Colonic mucosa (tissue), 4 donors: ENCODE measurements around the gene ENTR1. TPM values are rescaled to one million over a fixed set of nuclear protein-coding genes. Genes with fewer than 3 reads are reported as not detected.
"Not testable (repeated sequence)": the region's sequence is repeated elsewhere in the genome, so short reads cannot be mapped to it uniquely, and the experiment has no call there.

Experiments
- DNase-seq: peaks from one replicate; pipeline ENCODE4 v3.0.0-alpha.2; 2020
- H3K27ac ChIP-seq: fragments of 200-600 bp; one replicate; pipeline ENCODE4 v1.8.0; 2021
- H3K27me3 ChIP-seq: fragments of 200-600 bp; one replicate; pipeline ENCODE4 v1.8.0; 2021
- H3K36me3 ChIP-seq: fragments of 200-600 bp; one replicate; pipeline ENCODE4 v1.8.0; 2021
- H3K4me1 ChIP-seq: fragments of 200-600 bp; one replicate; pipeline ENCODE4 v1.8.0; 2021; ENCODE audit warnings: mild to moderate bottlenecking
- H3K4me3 ChIP-seq: fragments of 200-600 bp; one replicate; pipeline ENCODE4 v1.8.0; 2021
- H3K9ac ChIP-seq, 2 donors: one replicate each; pipeline ENCODE4 v1.7.0; 2013; ENCODE audit warnings: control low read depth in 2 of 2, low read depth in 2 of 2, low read length in 2 of 2
- H3K9me3 ChIP-seq: fragments of 200-600 bp; one replicate; pipeline ENCODE4 v1.8.0; 2021
- CTCF ChIP-seq: fragments of 200-600 bp; IDR thresholded peaks from one replicate; pipeline ENCODE4 v1.8.0; 2022; ENCODE audit warnings: antibody characterized with exemption, mild to moderate bottlenecking
- intact Hi-C: fragments of 100-400 bp; cut with DNase I; formaldehyde crosslinking; loops from one replicate; pipeline ENCODE4 v1.14.1; 2022
- total RNA-seq, 2 donors: library from RNA; stranded (reverse); fragmentation: NEBNext Ultra II Directional in 1 of 2; extraction: Animal tissue kit (Norgen Biotek cat#: 25700) in 1 of 2; gene quantifications; one replicate each; pipeline ENCODE4 v1.2.1, GENCODE V29; 2021
- donor health status: healthy.
- donor health status: DM: no; HTN: no; CAD: no.
- donor health status: DM: no; HTN: no; CAD: no.

The ENTR1 gene
- total RNA-seq, 2 donors from 2014 or later: 24.5 to 48.4 TPM

GRCh38 chr9:136407911-136408310 lies 2.5 kb downstream of the ENTR1 start:
- peaks cover 2% of the 10 kb centered on the region for H3K36me3 ChIP-seq
- H3K4me1 ChIP-seq: peaks cover 16% of the 10 kb centered on the region
- intact Hi-C loops: loop anchor here (10.0 kb wide), 1 partner anchor 63 kb away; no protein-coding TSS in a partner anchor
- no peaks in the 10 kb centered on the region for H3K27me3 ChIP-seq
- H3K9ac ChIP-seq: no peak overlapping the region
- no peak for DNase-seq
- TF ChIP-seq CTCF: no peak
- no peak overlapping the region for H3K27ac ChIP-seq
- H3K9me3 ChIP-seq: no peaks in the 10 kb centered on the region
- H3K4me3 ChIP-seq: no peak overlapping the region

- DNase-seq, H3K9ac ChIP-seq: not testable (repeated sequence)
Measured at GRCh38 chr9:136407061-136407460, 3.4 kb downstream of the ENTR1 start.

GRCh38 chr9:136405904-136406303 lies 4.5 kb downstream of the ENTR1 start:
- not testable (repeated sequence) for H3K36me3 ChIP-seq, H3K4me3 ChIP-seq, H3K9ac ChIP-seq, DNase-seq, H3K27me3 ChIP-seq, H3K27ac ChIP-seq, H3K4me1 ChIP-seq, H3K9me3 ChIP-seq
- intact Hi-C loops: loop anchor here (10.0 kb wide), 1 partner anchor 61 kb away; no protein-coding TSS in a partner anchor

More at GRCh38 chr9:136407061-136407460, 3.4 kb downstream of the ENTR1 start:
- H3K27ac ChIP-seq, H3K9me3 ChIP-seq, H3K36me3 ChIP-seq, H3K27me3 ChIP-seq, H3K4me3 ChIP-seq: not testable (repeated sequence)
- intact Hi-C loops: loop anchor here (10.0 kb wide), 1 partner anchor 62 kb away; no protein-coding TSS in a partner anchor
- H3K4me1 ChIP-seq: peaks cover 16% of the 10 kb centered on the region

- no peak overlapping the region for H3K27ac ChIP-seq
- TF ChIP-seq CTCF: no peak
- intact Hi-C loops: loop anchor here (10.0 kb wide), 1 partner anchor 61 kb away; no protein-coding TSS in a partner anchor
Measured at GRCh38 chr9:136405481-136405880, 4.9 kb downstream of the ENTR1 start.

GRCh38 chr9:136404801-136405136 lies 5.6 kb downstream of the ENTR1 start:
- Histone ChIP-seq H3K4me1 (peaks cover 9% of the 10 kb centered on the region), H3K4me3 (no peak overlapping the region), H3K27ac (no peak overlapping the region), H3K36me3 (no peaks in the 10 kb centered on the region), H3K27me3 (no peaks in the 10 kb centered on the region), H3K9ac (no peak overlapping the region), H3K9me3 (no peaks in the 10 kb centered on the region)
- TF ChIP-seq CTCF: no peak
- no peak for DNase-seq
- intact Hi-C loops: loop anchor here (10.0 kb wide), 1 partner anchor 60 kb away; no protein-coding TSS in a partner anchor

More at GRCh38 chr9:136405481-136405880, 4.9 kb downstream of the ENTR1 start:
- Histone ChIP-seq H3K9me3 (no peaks in the 10 kb centered on the region), H3K27me3 (no peaks in the 10 kb centered on the region), H3K36me3 (no peaks in the 10 kb centered on the region), H3K4me1 (peaks cover 7% of the 10 kb centered on the region), H3K9ac (no peak overlapping the region), H3K4me3 (no peak overlapping the region)
- DNase-seq: no peak

- intact Hi-C loops: loop anchor here (10.0 kb wide), 1 partner anchor 59 kb away; no protein-coding TSS in a partner anchor
- Histone ChIP-seq H3K4me3 (no peak overlapping the region), H3K4me1 (peaks cover 4% of the 10 kb centered on the region), H3K27ac (no peak overlapping the region), H3K27me3 (no peaks in the 10 kb centered on the region), H3K36me3 (no peaks in the 10 kb centered on the region), H3K9me3 (no peaks in the 10 kb centered on the region), H3K9ac (no peak overlapping the region)
- TF ChIP-seq CTCF: no peak
- DNase-seq: no peak
Measured at GRCh38 chr9:136403915-136404800, 6.3 kb downstream of the ENTR1 start.
